SJSA1 (cell line): Measurements from ENCODE around the gene LIPM. TPM values are rescaled to one million over a fixed set of nuclear protein-coding genes. Genes with fewer than 3 reads are reported as not detected.
"Not testable (repeated sequence)": the region's sequence is repeated elsewhere in the genome, so short reads cannot be mapped to it uniquely, and the experiment has no call there.

Experiments
- DNase-seq, 2 experiments: peaks; one replicate each; pipeline ENCODE4 v3.0.0-alpha.2; 2015 to 2020; ENCODE audit warnings: low spot score in 2 of 2, low read depth in 1 of 2
- H3K27ac ChIP-seq: fragments of 250-450 bp; sonication (Bioruptor Pico); 2 replicates; pipeline ENCODE4 v1.5.1; 2020; ENCODE audit warnings: mild to moderate bottlenecking, moderate library complexity
- H3K27me3 ChIP-seq: fragments of 250-450 bp; sonication (Bioruptor Pico); replicated peaks from 2 replicates; pipeline ENCODE4 v1.5.1; 2020; ENCODE audit warnings: mild to moderate bottlenecking, moderate library complexity
- H3K36me3 ChIP-seq: fragments of 250-450 bp; sonication (Bioruptor Pico); 2 replicates; pipeline ENCODE4 v1.5.1; 2020; ENCODE audit warnings: mild to moderate bottlenecking
- H3K4me1 ChIP-seq: fragments of 250-450 bp; sonication (Bioruptor Pico); replicated peaks from 2 replicates; pipeline ENCODE4 v1.6.1; 2021; ENCODE audit warnings: mild to moderate bottlenecking
- H3K4me3 ChIP-seq: fragments of 250-450 bp; sonication (Bioruptor Pico); 2 replicates; pipeline ENCODE4 v1.5.1; 2020; ENCODE audit warnings: mild to moderate bottlenecking
- H3K9me3 ChIP-seq: fragments of 250-450 bp; sonication (Bioruptor Pico); replicated peaks from 2 replicates; pipeline ENCODE4 v1.5.1; 2020; ENCODE audit warnings: mild to moderate bottlenecking
- total RNA-seq: library from RNA; depleted of rRNA; stranded (reverse); fragments of >200 nt; shearing (Covaris generic); gene quantifications from 2 replicates; pipeline ENCODE4 v1.2.3, GENCODE V29; 2014

The LIPM gene
- total RNA-seq, 1 experiment from 2014 or later, result not detected

GRCh38 chr10:88813200-88813599 is 10.7 kb downstream of the LIPM start:
- Histone ChIP-seq H3K4me3 (no peak overlapping the region), H3K27me3 (peaks cover 7% of the 10 kb centered on the region; the same call in 1 of the 2 replicates), H3K36me3 (no peaks in the 10 kb centered on the region), H3K9me3 (no peaks in the 10 kb centered on the region), H3K4me1 (no peaks in the 10 kb centered on the region), H3K27ac (no peak overlapping the region)
- DNase-seq, result no peak

GRCh38 chr10:88819290-88819689 is 16.8 kb downstream of the LIPM start:
- Histone ChIP-seq H3K36me3 (no peaks in the 10 kb centered on the region), H3K4me3 (no peak overlapping the region), H3K27ac (no peak overlapping the region), H3K4me1 (no peaks in the 10 kb centered on the region; the same call in 1 of the 2 replicates), H3K9me3 (no peaks in the 10 kb centered on the region), H3K27me3 (peaks cover 8% of the 10 kb centered on the region)
- DNase-seq, result no peak

- Histone ChIP-seq H3K27me3 (peaks cover 8% of the 10 kb centered on the region), H3K9me3 (no peaks in the 10 kb centered on the region), H3K4me3 (no peak overlapping the region), H3K27ac (no peak overlapping the region), H3K36me3 (no peaks in the 10 kb centered on the region), H3K4me1 (no peaks in the 10 kb centered on the region; the same call in 1 of the 2 replicates)
- DNase-seq, result no peak
Observed at GRCh38 chr10:88820748-88821401, 18.3 kb downstream of the LIPM start.

- Histone ChIP-seq H3K4me3 (no peak overlapping the region), H3K27me3 (peaks cover 3% of the 10 kb centered on the region; the same call in 1 of the 2 replicates), H3K9me3 (no peaks in the 10 kb centered on the region), H3K4me1 (no peaks in the 10 kb centered on the region; the same call in 1 of the 2 replicates), H3K27ac (no peak overlapping the region), H3K36me3 (no peaks in the 10 kb centered on the region)
- DNase-seq, result no peak
Observed at GRCh38 chr10:88826388-88826787, 23.9 kb downstream of the LIPM start.

- Histone ChIP-seq H3K27me3 (no peaks in the 10 kb centered on the region), H3K9me3 (no peaks in the 10 kb centered on the region), H3K27ac (no peak overlapping the region), H3K4me1 (no peaks in the 10 kb centered on the region), H3K36me3 (no peaks in the 10 kb centered on the region), H3K4me3 (no peak overlapping the region)
- DNase-seq, result no peak
Observed at GRCh38 chr10:88827671-88828070, 25.1 kb downstream of the LIPM start.

- DNase-seq, result no peak
- no peaks in the 10 kb centered on the region for H3K4me1 ChIP-seq
- 0 out of 2 replicates have a peak, but pooled peaks cover 3% of the 10 kb centered on the region for H3K27me3 ChIP-seq
- H3K36me3 ChIP-seq, result no peaks in the 10 kb centered on the region
- no peaks in the 10 kb centered on the region for H3K9me3 ChIP-seq
- no peak overlapping the region for H3K4me3 ChIP-seq
- H3K27ac ChIP-seq, result no peak overlapping the region
Observed at GRCh38 chr10:88828310-88828709, 25.8 kb downstream of the LIPM start.

- H3K4me3 ChIP-seq, result no peak overlapping the region
- H3K4me1 ChIP-seq, result no peaks in the 10 kb centered on the region
- DNase-seq, result no peak
- H3K9me3 ChIP-seq, result no peaks in the 10 kb centered on the region
- H3K36me3 ChIP-seq, result no peaks in the 10 kb centered on the region
- 0 out of 2 replicates have a peak, but pooled peaks cover 3% of the 10 kb centered on the region for H3K27me3 ChIP-seq
- H3K27ac ChIP-seq, result no peak overlapping the region
Observed at GRCh38 chr10:88830643-88831268, 28.2 kb downstream of the LIPM start.

- Histone ChIP-seq H3K4me1 (no peaks in the 10 kb centered on the region), H3K4me3 (no peak overlapping the region), H3K27me3 (0 out of 2 replicates have a peak, but pooled peaks cover 3% of the 10 kb centered on the region), H3K27ac (no peak overlapping the region), H3K9me3 (no peaks in the 10 kb centered on the region), H3K36me3 (no peaks in the 10 kb centered on the region)
- no peak for DNase-seq
Observed at GRCh38 chr10:88831709-88832108, 29.2 kb downstream of the LIPM start.

GRCh38 chr10:88832376-88832775 is 29.8 kb downstream of the LIPM start:
- Histone ChIP-seq H3K9me3 (no peaks in the 10 kb centered on the region), H3K36me3 (no peaks in the 10 kb centered on the region), H3K4me1 (no peaks in the 10 kb centered on the region), H3K4me3 (no peak overlapping the region), H3K27ac (no peak overlapping the region), H3K27me3 (0 out of 2 replicates have a peak, but pooled peaks cover 3% of the 10 kb centered on the region)
- DNase-seq, result no peak

GRCh38 chr10:88833156-88833555 is 30.6 kb downstream of the LIPM start:
- no peaks in the 10 kb centered on the region for H3K36me3 ChIP-seq
- H3K4me1 ChIP-seq, result no peaks in the 10 kb centered on the region
- 0 out of 2 replicates have a peak, but pooled peaks cover 3% of the 10 kb centered on the region for H3K27me3 ChIP-seq
- no peak overlapping the region for H3K4me3 ChIP-seq
- no peak overlapping the region for H3K27ac ChIP-seq
- no peaks in the 10 kb centered on the region for H3K9me3 ChIP-seq
- DNase-seq, result no peak

- H3K27ac ChIP-seq, result no peak overlapping the region
- no peak overlapping the region for H3K4me3 ChIP-seq
- H3K9me3 ChIP-seq, result no peaks in the 10 kb centered on the region
- H3K4me1 ChIP-seq, result no peaks in the 10 kb centered on the region
- 0 out of 2 replicates have a peak, but pooled peaks cover 3% of the 10 kb centered on the region for H3K27me3 ChIP-seq
- no peaks in the 10 kb centered on the region for H3K36me3 ChIP-seq
- DNase-seq, result no peak
Observed at GRCh38 chr10:88833723-88834122, 31.2 kb downstream of the LIPM start.

- H3K4me1 ChIP-seq, result no peaks in the 10 kb centered on the region
- H3K9me3 ChIP-seq, result no peaks in the 10 kb centered on the region
- peak; percentile 64 to 75 for DNase-seq
- 0 out of 2 replicates have a peak, but pooled peaks cover 3% of the 10 kb centered on the region for H3K27me3 ChIP-seq
- no peaks in the 10 kb centered on the region for H3K36me3 ChIP-seq
- H3K4me3 ChIP-seq, result no peak overlapping the region
- no peak overlapping the region for H3K27ac ChIP-seq
Observed at GRCh38 chr10:88835096-88835909, 32.8 kb downstream of the LIPM start.

- Histone ChIP-seq H3K4me3 (no peak overlapping the region), H3K4me1 (no peaks in the 10 kb centered on the region), H3K9me3 (no peaks in the 10 kb centered on the region)
Observed at GRCh38 chr10:88835910-88836221, 33.3 kb downstream of the LIPM start.

GRCh38 chr10:88837632-88838031 is 35.1 kb downstream of the LIPM start:
- H3K27me3 ChIP-seq, DNase-seq, H3K27ac ChIP-seq, H3K4me1 ChIP-seq, H3K4me3 ChIP-seq, H3K9me3 ChIP-seq, H3K36me3 ChIP-seq: not testable (repeated sequence)

More at GRCh38 chr10:88835910-88836221, 33.3 kb downstream of the LIPM start:
- 0 out of 2 replicates have a peak, but pooled peaks cover 3% of the 10 kb centered on the region for H3K27me3 ChIP-seq
- H3K36me3 ChIP-seq, result no peaks in the 10 kb centered on the region
- no peak overlapping the region for H3K27ac ChIP-seq
- DNase-seq, result no peak
